ENCODE data around the gene DOLK. TPM values are rescaled to one million over a fixed set of nuclear protein-coding genes. Genes with fewer than 3 reads are reported as not detected.

The DOLK gene
- total and polyA plus RNA-seq, 4 donors = 9.5 to 15.3 (median 11.7) TPM

DNA sequence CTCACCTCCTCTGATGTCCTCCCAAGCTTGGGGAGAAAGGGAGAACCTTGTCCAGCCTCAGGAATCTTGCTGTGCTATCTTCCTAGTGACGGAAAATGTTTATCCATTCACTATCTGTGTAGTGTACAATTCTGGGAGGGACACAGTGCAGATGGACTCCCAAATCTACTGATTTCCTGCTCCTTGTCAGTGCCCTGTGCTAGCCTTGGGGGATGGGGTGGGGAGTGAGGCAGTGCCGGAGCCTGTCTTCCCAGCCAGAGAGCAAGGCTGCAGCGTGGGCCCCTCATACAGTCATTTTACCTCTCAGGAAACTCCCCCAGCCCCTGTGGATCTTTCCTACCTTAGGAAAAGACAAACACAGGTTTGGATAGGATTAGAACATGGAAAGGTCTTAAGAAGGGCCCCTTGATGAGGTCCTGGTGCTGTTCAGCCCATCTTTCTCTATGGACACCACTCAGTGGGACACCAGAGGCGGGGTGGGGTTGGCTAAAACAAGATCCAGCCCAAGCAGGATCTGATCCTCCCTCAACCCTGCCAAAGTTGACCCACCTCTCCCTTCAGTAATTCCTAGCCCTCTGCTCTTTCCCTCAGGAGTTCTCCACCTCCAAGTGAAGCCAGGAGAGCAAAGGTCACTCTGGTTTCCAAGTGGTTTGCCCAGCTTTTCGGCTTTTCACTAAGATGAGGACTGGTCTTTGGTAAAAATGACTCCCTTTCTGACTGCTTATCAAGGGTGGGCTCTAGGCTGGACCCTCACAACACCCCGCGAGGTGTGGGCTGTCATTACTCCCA, 3.4 kb downstream of the DOLK start:
- H3K9me3 ChIP-seq (ENCODE audit: control insufficient read depth in 4 of 4, low read length in 3 of 4) = no peaks in the 10 kb centered on the region
- peak overlapping the region in 1 of 2 donors; percentile 18 for H3K27ac ChIP-seq (ENCODE audit: low read depth in 1 of 2, low read length in 2 of 2)
- no peaks in the 10 kb centered on the region for H3K27me3 ChIP-seq (ENCODE audit: control insufficient read depth in 4 of 4, insufficient read depth in 4 of 4, low read length in 3 of 4)
- peaks cover 0 to 20% (median 6%) of the 10 kb centered on the region in 4 donors for H3K36me3 ChIP-seq (ENCODE audit: control insufficient read depth in 4 of 4, insufficient read depth in 3 of 4, low read depth in 1 of 4, low read length in 3 of 4)
- TF ChIP-seq, protein P1, sequence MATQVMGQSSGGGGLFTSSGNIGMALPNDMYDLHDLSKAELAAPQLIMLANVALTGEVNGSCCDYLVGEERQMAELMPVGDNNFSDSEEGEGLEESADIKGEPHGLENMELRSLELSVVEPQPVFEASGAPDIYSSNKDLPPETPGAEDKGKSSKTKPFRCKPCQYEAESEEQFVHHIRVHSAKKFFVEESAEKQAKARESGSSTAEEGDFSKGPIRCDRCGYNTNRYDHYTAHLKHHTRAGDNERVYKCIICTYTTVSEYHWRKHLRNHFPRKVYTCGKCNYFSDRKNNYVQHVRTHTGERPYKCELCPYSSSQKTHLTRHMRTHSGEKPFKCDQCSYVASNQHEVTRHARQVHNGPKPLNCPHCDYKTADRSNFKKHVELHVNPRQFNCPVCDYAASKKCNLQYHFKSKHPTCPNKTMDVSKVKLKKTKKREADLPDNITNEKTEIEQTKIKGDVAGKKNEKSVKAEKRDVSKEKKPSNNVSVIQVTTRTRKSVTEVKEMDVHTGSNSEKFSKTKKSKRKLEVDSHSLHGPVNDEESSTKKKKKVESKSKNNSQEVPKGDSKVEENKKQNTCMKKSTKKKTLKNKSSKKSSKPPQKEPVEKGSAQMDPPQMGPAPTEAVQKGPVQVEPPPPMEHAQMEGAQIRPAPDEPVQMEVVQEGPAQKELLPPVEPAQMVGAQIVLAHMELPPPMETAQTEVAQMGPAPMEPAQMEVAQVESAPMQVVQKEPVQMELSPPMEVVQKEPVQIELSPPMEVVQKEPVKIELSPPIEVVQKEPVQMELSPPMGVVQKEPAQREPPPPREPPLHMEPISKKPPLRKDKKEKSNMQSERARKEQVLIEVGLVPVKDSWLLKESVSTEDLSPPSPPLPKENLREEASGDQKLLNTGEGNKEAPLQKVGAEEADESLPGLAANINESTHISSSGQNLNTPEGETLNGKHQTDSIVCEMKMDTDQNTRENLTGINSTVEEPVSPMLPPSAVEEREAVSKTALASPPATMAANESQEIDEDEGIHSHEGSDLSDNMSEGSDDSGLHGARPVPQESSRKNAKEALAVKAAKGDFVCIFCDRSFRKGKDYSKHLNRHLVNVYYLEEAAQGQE (IDR thresholded peaks at IDR 0.05) = no peak
- TF ChIP-seq RXRA (IDR thresholded peaks at IDR 0.05) (no peak), FOXA1 (IDR thresholded peaks at IDR 0.05) (no peak), JUND (IDR thresholded peaks at IDR 0.05) (no peak), EGR1 (IDR thresholded peaks at IDR 0.05; ENCODE audit: low read depth in 2 of 2) (no peak), SP1 (IDR thresholded peaks at IDR 0.05) (no peak), TAF1 (conservative IDR thresholded peaks at IDR 0.05) (no peak), HNF4G (IDR thresholded peaks at IDR 0.05) (no peak), GABPA (IDR thresholded peaks at IDR 0.05 in 1 of 2, conservative IDR thresholded peaks at IDR 0.05 in 1 of 2) (no peak), RAD21 (IDR thresholded peaks at IDR 0.05) (no peak), FOXA2 (IDR thresholded peaks at IDR 0.05) (no peak), NR2F2 (IDR thresholded peaks at IDR 0.05) (no peak)
- no peak overlapping the region for H3K4me3 ChIP-seq (ENCODE audit: low read depth in 1 of 3, low read length in 3 of 3)
- no peak overlapping the region for H3K9ac ChIP-seq (ENCODE audit: low read depth in 1 of 2, low read length in 2 of 2)
- 87% methylated on average over 7 of the region's 7 CpGs for WGBS
- DNase-seq (ENCODE audit: low spot score) = no peak
- peaks cover 6 to 21% (median 16%) of the 10 kb centered on the region in 4 donors for H3K4me1 ChIP-seq (ENCODE audit: control insufficient read depth in 4 of 4, insufficient read depth in 4 of 4, low read length in 3 of 4)

DNA sequence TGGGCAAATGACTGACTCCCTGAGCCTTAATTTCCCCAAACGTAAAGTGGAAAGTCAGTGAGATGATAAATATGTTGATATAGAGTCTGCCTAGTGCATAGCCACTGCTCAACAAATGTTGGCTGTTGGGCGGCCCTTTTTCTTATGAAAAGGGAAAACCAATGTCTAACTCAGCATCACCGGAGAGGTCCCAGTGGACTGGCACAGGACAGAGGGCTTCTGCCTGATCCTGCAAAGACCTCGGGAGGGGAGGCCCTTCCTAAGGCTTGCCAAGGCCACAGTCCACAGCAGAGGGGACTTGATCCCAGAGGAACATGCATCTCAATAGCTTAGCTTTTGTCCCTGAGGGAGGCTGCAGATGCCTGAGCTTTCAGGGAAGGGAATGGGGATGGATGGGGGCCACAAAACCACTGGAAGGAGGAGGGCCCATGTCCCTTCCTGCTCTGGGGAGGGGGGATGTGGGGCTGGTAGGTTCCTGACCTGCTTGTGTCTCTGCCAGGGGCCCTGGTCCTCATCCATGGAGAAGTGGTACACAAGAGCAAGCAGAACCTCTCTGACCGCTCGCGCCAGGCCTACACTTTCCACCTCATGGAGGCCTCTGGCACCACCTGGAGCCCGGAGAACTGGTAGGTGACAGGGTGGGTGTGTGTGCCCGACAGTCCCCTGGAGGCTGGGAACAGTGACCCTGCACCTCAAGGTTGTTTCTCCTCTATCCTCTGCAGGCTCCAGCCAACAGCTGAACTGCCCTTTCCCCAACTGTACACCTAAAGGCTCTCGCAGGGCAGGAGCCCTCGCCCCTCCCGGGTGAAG, 6.3 kb downstream of the DOLK start:
- Histone ChIP-seq H3K4me3 (ENCODE audit: low read depth in 1 of 3, low read length in 3 of 3) (no peak overlapping the region), H3K27ac (ENCODE audit: low read depth in 1 of 2, low read length in 2 of 2) (peak overlapping the region in 1 of 2 donors; percentile 25), H3K9me3 (ENCODE audit: control insufficient read depth in 4 of 4, low read length in 3 of 4) (no peaks in the 10 kb centered on the region), H3K27me3 (ENCODE audit: control insufficient read depth in 4 of 4, insufficient read depth in 4 of 4, low read length in 3 of 4) (no peaks in the 10 kb centered on the region), H3K36me3 (ENCODE audit: control insufficient read depth in 4 of 4, insufficient read depth in 3 of 4, low read depth in 1 of 4, low read length in 3 of 4) (peaks cover 0 to 30% (median 11%) of the 10 kb centered on the region in 4 donors), H3K4me1 (ENCODE audit: control insufficient read depth in 4 of 4, insufficient read depth in 4 of 4, low read length in 3 of 4) (peaks cover 0 to 6% (median 3%) of the 10 kb centered on the region in 4 donors), H3K9ac (ENCODE audit: low read depth in 1 of 2, low read length in 2 of 2) (no peak overlapping the region)
- WGBS = 91% methylated on average over 12 of the region's 12 CpGs
- TF ChIP-seq, protein P2, sequence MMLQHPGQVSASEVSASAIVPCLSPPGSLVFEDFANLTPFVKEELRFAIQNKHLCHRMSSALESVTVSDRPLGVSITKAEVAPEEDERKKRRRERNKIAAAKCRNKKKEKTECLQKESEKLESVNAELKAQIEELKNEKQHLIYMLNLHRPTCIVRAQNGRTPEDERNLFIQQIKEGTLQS (IDR thresholded peaks at IDR 0.05) = no peak
- TF ChIP-seq, protein P3, sequence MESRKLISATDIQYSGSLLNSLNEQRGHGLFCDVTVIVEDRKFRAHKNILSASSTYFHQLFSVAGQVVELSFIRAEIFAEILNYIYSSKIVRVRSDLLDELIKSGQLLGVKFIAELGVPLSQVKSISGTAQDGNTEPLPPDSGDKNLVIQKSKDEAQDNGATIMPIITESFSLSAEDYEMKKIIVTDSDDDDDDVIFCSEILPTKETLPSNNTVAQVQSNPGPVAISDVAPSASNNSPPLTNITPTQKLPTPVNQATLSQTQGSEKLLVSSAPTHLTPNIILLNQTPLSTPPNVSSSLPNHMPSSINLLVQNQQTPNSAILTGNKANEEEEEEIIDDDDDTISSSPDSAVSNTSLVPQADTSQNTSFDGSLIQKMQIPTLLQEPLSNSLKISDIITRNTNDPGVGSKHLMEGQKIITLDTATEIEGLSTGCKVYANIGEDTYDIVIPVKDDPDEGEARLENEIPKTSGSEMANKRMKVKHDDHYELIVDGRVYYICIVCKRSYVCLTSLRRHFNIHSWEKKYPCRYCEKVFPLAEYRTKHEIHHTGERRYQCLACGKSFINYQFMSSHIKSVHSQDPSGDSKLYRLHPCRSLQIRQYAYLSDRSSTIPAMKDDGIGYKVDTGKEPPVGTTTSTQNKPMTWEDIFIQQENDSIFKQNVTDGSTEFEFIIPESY (IDR thresholded peaks at IDR 0.05) = no peak
- TF ChIP-seq FOXA1 (IDR thresholded peaks at IDR 0.05) = no peak
- TF ChIP-seq HNF4A (conservative IDR thresholded peaks at IDR 0.05) = no peak
- no peak for TF ChIP-seq SP1 (IDR thresholded peaks at IDR 0.05)
- no peak for TF ChIP-seq JUND (IDR thresholded peaks at IDR 0.05)
- TF ChIP-seq, protein P4, sequence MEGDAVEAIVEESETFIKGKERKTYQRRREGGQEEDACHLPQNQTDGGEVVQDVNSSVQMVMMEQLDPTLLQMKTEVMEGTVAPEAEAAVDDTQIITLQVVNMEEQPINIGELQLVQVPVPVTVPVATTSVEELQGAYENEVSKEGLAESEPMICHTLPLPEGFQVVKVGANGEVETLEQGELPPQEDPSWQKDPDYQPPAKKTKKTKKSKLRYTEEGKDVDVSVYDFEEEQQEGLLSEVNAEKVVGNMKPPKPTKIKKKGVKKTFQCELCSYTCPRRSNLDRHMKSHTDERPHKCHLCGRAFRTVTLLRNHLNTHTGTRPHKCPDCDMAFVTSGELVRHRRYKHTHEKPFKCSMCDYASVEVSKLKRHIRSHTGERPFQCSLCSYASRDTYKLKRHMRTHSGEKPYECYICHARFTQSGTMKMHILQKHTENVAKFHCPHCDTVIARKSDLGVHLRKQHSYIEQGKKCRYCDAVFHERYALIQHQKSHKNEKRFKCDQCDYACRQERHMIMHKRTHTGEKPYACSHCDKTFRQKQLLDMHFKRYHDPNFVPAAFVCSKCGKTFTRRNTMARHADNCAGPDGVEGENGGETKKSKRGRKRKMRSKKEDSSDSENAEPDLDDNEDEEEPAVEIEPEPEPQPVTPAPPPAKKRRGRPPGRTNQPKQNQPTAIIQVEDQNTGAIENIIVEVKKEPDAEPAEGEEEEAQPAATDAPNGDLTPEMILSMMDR (IDR thresholded peaks at IDR 0.05; ENCODE audit: low read depth, low read length, missing input control) = no peak
- TF ChIP-seq GABPA (IDR thresholded peaks at IDR 0.05 in 1 of 2, conservative IDR thresholded peaks at IDR 0.05 in 1 of 2) = no peak
- TF ChIP-seq TAF1 (conservative IDR thresholded peaks at IDR 0.05) = no peak
- no peak for TF ChIP-seq HNF4G (IDR thresholded peaks at IDR 0.05)
- TF ChIP-seq, protein P5, sequence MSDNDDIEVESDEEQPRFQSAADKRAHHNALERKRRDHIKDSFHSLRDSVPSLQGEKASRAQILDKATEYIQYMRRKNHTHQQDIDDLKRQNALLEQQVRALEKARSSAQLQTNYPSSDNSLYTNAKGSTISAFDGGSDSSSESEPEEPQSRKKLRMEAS (IDR thresholded peaks at IDR 0.05) = no peak
- TF ChIP-seq YY1 (IDR thresholded peaks at IDR 0.05) = no peak
- no peak for TF ChIP-seq NR2F2 (IDR thresholded peaks at IDR 0.05)
- no peak for TF ChIP-seq RAD21 (IDR thresholded peaks at IDR 0.05)
- no peak for DNase-seq (ENCODE audit: low spot score)
